HCT116 (cell line): ENCODE measurements around the gene ACER1. TPM values are rescaled to one million over a fixed set of nuclear protein-coding genes. Genes with fewer than 3 reads are reported as not detected.

Experiments
- ATAC-seq: fragments of 200-7000 bp; cut with Tn5 transposase; 2 replicates; pipeline ENCODE4 v1.9.1; 2020; ENCODE audit warnings: mild to moderate bottlenecking, moderate library complexity
- BruUV-seq: library from RNA; stranded (reverse); fragments of 400-500 nt; replicated peaks from 2 replicates; lab custom pipeline; 2021; lab: Mats Ljungman, UMichigan
- CTCF ChIA-PET: fragments of 300-600 bp; sonication (Branson Sonifier 250); formaldehyde crosslinking; loops from one replicate; lab custom pipeline; 2021; ENCODE audit warnings: antibody characterized with exemption; lab: Charles Lee
- POLR2A ChIA-PET: fragments of 300-600, 350-600 bp; sonication (Branson Sonifier 250); formaldehyde crosslinking; loops from one replicate; lab custom pipeline; 2021; ENCODE audit warnings: antibody characterized with exemption; lab: Charles Lee
- RAD21 ChIA-PET, 2 experiments: fragments of 300-600 bp; sonication (Branson Sonifier 250); formaldehyde crosslinking; loops; one replicate each; lab custom pipeline; 2023; ENCODE audit warnings: low total read pairs in 2 of 2; ENCODE audit not compliant: uncharacterized antibody in 2 of 2, unreplicated experiment in 2 of 2, low non-redundant PET in 1 of 2; lab: Charles Lee
- DNase-seq: peaks from one replicate; pipeline ENCODE4 v3.0.0-alpha.2; 2010; ENCODE audit warnings: low read depth, low spot score
- H2AFZ ChIP-seq: fragments of 200-600 bp; shearing (Covaris generic), sonication (generic); 2 replicates; pipeline ENCODE4 v1.6.1; 2017; ENCODE audit warnings: low read depth, mixed run types, mixed read lengths, antibody characterized with exemption, low read length; ENCODE audit not compliant: poor library complexity, severe bottlenecking
- H3K27ac ChIP-seq: 2 replicates; pipeline ENCODE4 v1.5.1; 2012; ENCODE audit warnings: low read depth, low read length
- H3K27me3 ChIP-seq: fragments of 200-600 bp; sonication (generic); 2 replicates; pipeline ENCODE4 v1.6.1; 2016; ENCODE audit warnings: mixed run types, low read length, mixed read lengths; ENCODE audit not compliant: insufficient read depth
- H3K36me3 ChIP-seq, 2 experiments: fragments of 200-500 bp in 1 of 2; fragments of 200-600 bp in 1 of 2; sonication (Bioruptor generic) in 1 of 2; sonication (generic) in 1 of 2; 2 replicates each; pipeline versions ENCODE4 v1.5.1 to v1.6.1; 2014 to 2016; ENCODE audit warnings: low read length in 2 of 2, inconsistent platforms in 1 of 2, mixed read lengths in 1 of 2, mixed run types in 1 of 2; ENCODE audit not compliant: insufficient read depth in 2 of 2, control insufficient read depth in 1 of 2
- H3K4me1 ChIP-seq, 2 experiments: fragments of 200-600 bp in 1 of 2; sonication (generic) in 1 of 2; 2 replicates each; pipeline versions ENCODE4 v1.5.1 to v1.6.1; 2012 to 2017; ENCODE audit warnings: low read length in 2 of 2, inconsistent platforms in 1 of 2, mild to moderate bottlenecking in 1 of 2, mixed read lengths in 1 of 2, mixed run types in 1 of 2, moderate library complexity in 1 of 2; ENCODE audit not compliant: insufficient read depth in 2 of 2, control insufficient read depth in 1 of 2
- H3K4me2 ChIP-seq: fragments of 200-600 bp; sonication (generic); 2 replicates; pipeline ENCODE4 v1.6.1; 2017; ENCODE audit warnings: mixed run types, low read length, mixed read lengths
- H3K4me3 ChIP-seq, 2 experiments: fragments of 200-600 bp in 1 of 2; sonication (generic) in 1 of 2; replicated peaks in 1 of 2; 2 replicates each; pipeline ENCODE4 v1.5.1; 2011 to 2016; ENCODE audit warnings: low read length in 2 of 2, control low read depth in 1 of 2, low read depth in 1 of 2, mild to moderate bottlenecking in 1 of 2, mixed read lengths in 1 of 2, mixed run types in 1 of 2
- H3K79me2 ChIP-seq: fragments of 200-600 bp; sonication (generic); 2 replicates; pipeline ENCODE4 v1.6.1; 2017; ENCODE audit warnings: mild to moderate bottlenecking, mixed run types, low read length, moderate library complexity, mixed read lengths; ENCODE audit not compliant: insufficient read depth
- H3K9ac ChIP-seq: fragments of 200-600 bp; sonication (generic); 2 replicates; pipeline ENCODE4 v1.6.1; 2016; ENCODE audit warnings: low read length, mixed read lengths
- H3K9me2 ChIP-seq: fragments of 200-600 bp; sonication (generic), shearing (Covaris generic); 2 replicates; pipeline ENCODE4 v1.6.1; 2017; ENCODE audit warnings: mixed run types, mild to moderate bottlenecking, moderate library complexity; ENCODE audit not compliant: insufficient read depth
- H3K9me3 ChIP-seq, 2 experiments: fragments of 200-500 bp in 1 of 2; fragments of 200-600 bp in 1 of 2; sonication (Bioruptor generic) in 1 of 2; sonication (generic) in 1 of 2; 2 replicates each; pipeline ENCODE4 v1.6.1; 2014 to 2017; ENCODE audit warnings: low read length in 2 of 2, mixed read lengths in 2 of 2, inconsistent platforms in 1 of 2, low read depth in 1 of 2, mild to moderate bottlenecking in 1 of 2, mixed run types in 1 of 2, moderate library complexity in 1 of 2; ENCODE audit not compliant: control insufficient read depth in 1 of 2, insufficient read depth in 1 of 2
- H4K20me1 ChIP-seq: fragments of 200-600 bp; sonication (generic), shearing (Covaris generic); 2 replicates; pipeline ENCODE4 v1.6.1; 2017; ENCODE audit warnings: mixed run types, mild to moderate bottlenecking, moderate library complexity; ENCODE audit not compliant: insufficient read depth
- CEBPB ChIP-seq: IDR thresholded peaks from 2 replicates; pipeline ENCODE4 v1.6.1; 2012; ENCODE audit warnings: low read depth
- CTCF ChIP-seq, 3 experiments: fragments of 200-600 bp in 1 of 3; sonication (generic) in 1 of 3; IDR thresholded peaks in 2 of 3; conservative IDR thresholded peaks in 1 of 3; 2 replicates each; pipeline ENCODE4 v1.5.1; 2012 to 2017; ENCODE audit warnings: low read depth in 2 of 3, low read length in 2 of 3, antibody characterized with exemption in 1 of 3, borderline replicate concordance in 1 of 3, control low read depth in 1 of 3, mild to moderate bottlenecking in 1 of 3, mixed read lengths in 1 of 3, mixed run types in 1 of 3, moderate library complexity in 1 of 3; ENCODE audit not compliant: insufficient read depth in 1 of 3
- EGR1 ChIP-seq: IDR thresholded peaks from 2 replicates; pipeline ENCODE4 v1.6.1; 2012; ENCODE audit warnings: low read depth
- ELF1 ChIP-seq: IDR thresholded peaks from 2 replicates; pipeline ENCODE4 v1.6.1; 2012; ENCODE audit warnings: low read depth, borderline replicate concordance
- EZH2 ChIP-seq: fragments of 200-600 bp; sonication (generic); IDR thresholded peaks from 2 replicates; pipeline ENCODE4 v1.6.1; 2017; ENCODE audit warnings: antibody characterized with exemption, mixed run types
- EZH2phosphoT487 ChIP-seq: fragments of 200-600 bp; IDR thresholded peaks from 2 replicates; pipeline ENCODE4 v1.6.1; 2018; ENCODE audit warnings: antibody characterized with exemption, borderline replicate concordance
- FOSL1 ChIP-seq: IDR thresholded peaks from 2 replicates; pipeline ENCODE4 v1.6.1; 2012; ENCODE audit warnings: low read depth
- JUND ChIP-seq: IDR thresholded peaks from 2 replicates; pipeline ENCODE4 v1.6.1; 2012
- MAX ChIP-seq: IDR thresholded peaks from 2 replicates; pipeline ENCODE4 v1.6.1; 2012
- RAD21 ChIP-seq: IDR thresholded peaks from 2 replicates; pipeline ENCODE4 v1.6.1; 2012; ENCODE audit warnings: low read depth, mild to moderate bottlenecking
- REST ChIP-seq: IDR thresholded peaks from 2 replicates; pipeline ENCODE4 v1.6.1; 2012; ENCODE audit warnings: low read depth
- SIN3A ChIP-seq: IDR thresholded peaks from 2 replicates; pipeline ENCODE4 v1.6.1; 2012; ENCODE audit warnings: low read depth
- SP1 ChIP-seq: IDR thresholded peaks from 2 replicates; pipeline ENCODE4 v1.6.1; 2012; ENCODE audit warnings: low read depth
- SRF ChIP-seq: IDR thresholded peaks from 2 replicates; pipeline ENCODE4 v1.6.1; 2012; ENCODE audit warnings: low read depth
- TCF7L2 ChIP-seq: IDR thresholded peaks from 2 replicates; pipeline ENCODE4 v1.7.0; 2011; ENCODE audit warnings: borderline replicate concordance, inconsistent platforms; ENCODE audit not compliant: insufficient read depth, insufficient read length; ENCODE audit errors: extremely low read depth
- ZBTB33 ChIP-seq: IDR thresholded peaks from 2 replicates; pipeline ENCODE4 v1.6.1; 2011; ENCODE audit warnings: mild to moderate bottlenecking, low read length, moderate library complexity; ENCODE audit not compliant: insufficient replicate concordance; ENCODE audit errors: extremely low read depth
- ZFX ChIP-seq: fragments of 450-650 bp; IDR thresholded peaks from 2 replicates; pipeline ENCODE4 v1.6.1; 2017
- ZNF274 ChIP-seq: fragments of 200-500 bp; sonication (Bioruptor generic); IDR thresholded peaks from 2 replicates; pipeline ENCODE4 v1.6.1; 2014; ENCODE audit warnings: mild to moderate bottlenecking, low read depth, low read length, inconsistent platforms
- intact Hi-C: fragments of 100-400 bp; cut with micrococcal nuclease; formaldehyde crosslinking; loops from 2 replicates; pipeline ENCODE4 v1.10.0; 2022
- total RNA-seq: library from RNA; stranded (reverse); gene quantifications from one replicate; pipeline ENCODE4 v1.2.1, GENCODE V29; 2021; ENCODE audit not compliant: unreplicated experiment

ACER1 gene
- total RNA-seq, 1 experiment from 2014 or later = not detected

- peak; percentile 53; the same call in 1 of the 2 replicates for ATAC-seq
- H3K27me3 ChIP-seq = no peaks in the 10 kb centered on the region
- H3K9ac ChIP-seq = no peak overlapping the region
- H4K20me1 ChIP-seq = no peaks in the 10 kb centered on the region
- RAD21 ChIA-PET = no interaction called here
- no peaks in the 10 kb centered on the region for H3K9me3 ChIP-seq
- peaks cover 26 to 29% of the 10 kb centered on the region in 2 experiments; a peak in 3 of 4 replicates for H3K36me3 ChIP-seq
- TF ChIP-seq EZH2 = no peak
- no peak for TF ChIP-seq REST
- TF ChIP-seq EZH2phosphoT487 = no peak
- no peak for TF ChIP-seq SIN3A
- TF ChIP-seq JUND = no peak
- no peak for TF ChIP-seq ZFX
- no peak for TF ChIP-seq TCF7L2
- no peak for TF ChIP-seq SRF
- no peak for TF ChIP-seq EGR1
- no peak for TF ChIP-seq ZNF274
- no peak for TF ChIP-seq CEBPB
- no peak for TF ChIP-seq MAX
- no peak for TF ChIP-seq SP1
- TF ChIP-seq ZBTB33 = no peak
- no peak for TF ChIP-seq RAD21
- TF ChIP-seq FOSL1 = no peak
- TF ChIP-seq CTCF (IDR thresholded peaks at IDR 0.05 in 2 of 3, conservative IDR thresholded peaks at IDR 0.05 in 1 of 3; ENCODE audit: borderline replicate concordance in 1 of 3, insufficient read depth in 1 of 3, low read depth in 2 of 3, low read length in 2 of 3) = no peak
- no peak for TF ChIP-seq ELF1
- TF ChIP-seq, all 23 proteins: peak for 0
- DNase-seq = no peak
- Histone ChIP-seq H3K9me2 (no peaks in the 10 kb centered on the region), H3K4me1 (no peaks in the 10 kb centered on the region), H2AFZ (no peak overlapping the region), H3K4me2 (no peak overlapping the region), H3K27ac (no peak overlapping the region), H3K79me2 (0 out of 2 replicates have a peak, but pooled peaks cover 2% of the 10 kb centered on the region), H3K4me3 (no peak overlapping the region)
- ChIA-PET POLR2A (no interaction called here), CTCF (no interaction called here)
- BruUV-seq = no TSS peak
- intact Hi-C loops = no loop called here
Observed at GRCh38 chr19:6381030-6381750, 47.8 kb upstream of the ACER1 start.
